ENCODE results near the gene CTRB2.
"Not testable (repeated sequence)": the region's sequence is repeated elsewhere in the genome, so short reads cannot be mapped to it uniquely, and the experiment has no call there.

The CTRB2 gene

GRCh38 chr16:75241955-75242354 is 35.0 kb upstream of the CTRB2 start:
- DNase-seq: no peak

GRCh38 chr16:75241412-75241811 is 34.5 kb upstream of the CTRB2 start:
- DNase-seq: no peak

- not testable (repeated sequence) for DNase-seq
Observed at GRCh38 chr16:75240633-75241032, 33.7 kb upstream of the CTRB2 start.

- DNase-seq: no peak
Observed at GRCh38 chr16:75239542-75240122, 32.7 kb upstream of the CTRB2 start.

- DNase-seq: peak; percentile 14
Observed at GRCh38 chr16:75238853-75239541, 32.0 kb upstream of the CTRB2 start.

GRCh38 chr16:75238132-75238852 is 31.3 kb upstream of the CTRB2 start:
- peak; percentile 33 for DNase-seq

GRCh38 chr16:75237398-75238131 is 30.6 kb upstream of the CTRB2 start:
- no peak for DNase-seq

- DNase-seq: no peak
Observed at GRCh38 chr16:75236736-75237397, 29.9 kb upstream of the CTRB2 start.

GRCh38 chr16:75236232-75236631 is 29.3 kb upstream of the CTRB2 start:
- DNase-seq: no peak

GRCh38 chr16:75235721-75236193 is 28.8 kb upstream of the CTRB2 start:
- no peak for DNase-seq

- DNase-seq: no peak
Observed at GRCh38 chr16:75234856-75235696, 28.1 kb upstream of the CTRB2 start.

- no peak for DNase-seq
Observed at GRCh38 chr16:75233611-75233938, 26.6 kb upstream of the CTRB2 start.

GRCh38 chr16:75231570-75231969 is 24.6 kb upstream of the CTRB2 start:
- DNase-seq: no peak

- no peak for DNase-seq
Observed at GRCh38 chr16:75230471-75231110, 23.6 kb upstream of the CTRB2 start.

GRCh38 chr16:75229172-75230031 is 22.4 kb upstream of the CTRB2 start:
- DNase-seq: no peak

GRCh38 chr16:75228143-75228976 is 21.4 kb upstream of the CTRB2 start:
- no peak for DNase-seq

GRCh38 chr16:75227361-75228142 is 20.6 kb upstream of the CTRB2 start:
- DNase-seq: no peak

GRCh38 chr16:75226550-75227360 is 19.8 kb upstream of the CTRB2 start:
- DNase-seq: no peak
